Brain microvascular endothelial cell (primary cell): ENCODE results near the gene SUPT7L.

Source experiments
- DNase-seq: peaks from one replicate; pipeline ENCODE4 v3.0.0-alpha.2; 2020
- H3K27ac ChIP-seq: fragments of 250-450 bp; sonication (Bioruptor Pico); 2 replicates; pipeline ENCODE4 v1.5.1; 2020; ENCODE audit warnings: mild to moderate bottlenecking, moderate library complexity
- H3K27me3 ChIP-seq: fragments of 250-450 bp; sonication (Bioruptor Pico); replicated peaks from 2 replicates; pipeline ENCODE4 v1.5.1; 2020; ENCODE audit warnings: mild to moderate bottlenecking
- H3K36me3 ChIP-seq: fragments of 250-450 bp; sonication (Bioruptor Pico); replicated peaks from 2 replicates; pipeline ENCODE4 v1.5.1; 2020; ENCODE audit warnings: mild to moderate bottlenecking
- H3K4me3 ChIP-seq: 2 replicates; pipeline ENCODE4 v1.5.1; 2011; ENCODE audit warnings: low read depth, mild to moderate bottlenecking, control low read depth, low read length, moderate library complexity
- in situ Hi-C: cut with HindIII; loops from 2 replicates; pipeline ENCODE4 v1.10.0; 2017; ENCODE audit warnings: low sequenced_read_pairs, low pct_ligation_motif_present
- TF ChIP-seq, protein P1 (sequence below): IDR thresholded peaks from 2 replicates; pipeline ENCODE4 v1.5.1; 2011; ENCODE audit warnings: low read depth, mild to moderate bottlenecking, moderate library complexity, low read length, control low read depth, inconsistent platforms; ENCODE audit errors: missing control alignments

The SUPT7L gene

DNA sequence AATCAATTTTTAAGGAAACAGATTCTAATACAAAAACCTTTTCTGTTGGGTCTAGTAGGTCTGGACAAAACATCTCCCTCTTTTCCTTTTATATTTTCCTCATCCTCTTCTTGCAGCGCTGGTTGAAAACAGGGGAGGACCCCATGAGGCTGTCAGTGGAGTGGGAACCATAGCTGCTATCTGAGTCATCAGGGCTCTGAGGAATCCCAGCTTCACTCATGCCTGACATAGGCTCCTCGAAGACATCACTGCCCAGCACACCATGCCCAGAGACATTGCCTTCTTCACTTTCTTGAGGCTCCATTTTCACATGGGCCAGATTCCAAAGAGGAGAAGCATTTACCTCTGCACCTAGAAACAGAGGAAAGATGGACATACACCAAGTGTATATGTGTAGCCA lies 10.0 kb downstream of the SUPT7L start:
- peak; percentile 72 for DNase-seq
- TF ChIP-seq, protein P1, sequence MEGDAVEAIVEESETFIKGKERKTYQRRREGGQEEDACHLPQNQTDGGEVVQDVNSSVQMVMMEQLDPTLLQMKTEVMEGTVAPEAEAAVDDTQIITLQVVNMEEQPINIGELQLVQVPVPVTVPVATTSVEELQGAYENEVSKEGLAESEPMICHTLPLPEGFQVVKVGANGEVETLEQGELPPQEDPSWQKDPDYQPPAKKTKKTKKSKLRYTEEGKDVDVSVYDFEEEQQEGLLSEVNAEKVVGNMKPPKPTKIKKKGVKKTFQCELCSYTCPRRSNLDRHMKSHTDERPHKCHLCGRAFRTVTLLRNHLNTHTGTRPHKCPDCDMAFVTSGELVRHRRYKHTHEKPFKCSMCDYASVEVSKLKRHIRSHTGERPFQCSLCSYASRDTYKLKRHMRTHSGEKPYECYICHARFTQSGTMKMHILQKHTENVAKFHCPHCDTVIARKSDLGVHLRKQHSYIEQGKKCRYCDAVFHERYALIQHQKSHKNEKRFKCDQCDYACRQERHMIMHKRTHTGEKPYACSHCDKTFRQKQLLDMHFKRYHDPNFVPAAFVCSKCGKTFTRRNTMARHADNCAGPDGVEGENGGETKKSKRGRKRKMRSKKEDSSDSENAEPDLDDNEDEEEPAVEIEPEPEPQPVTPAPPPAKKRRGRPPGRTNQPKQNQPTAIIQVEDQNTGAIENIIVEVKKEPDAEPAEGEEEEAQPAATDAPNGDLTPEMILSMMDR: no peak
- no peaks in the 10 kb centered on the region for H3K27me3 ChIP-seq
- H3K36me3 ChIP-seq: peaks cover 64% of the 10 kb centered on the region
- H3K27ac ChIP-seq: no peak overlapping the region
- H3K4me3 ChIP-seq: no peak overlapping the region
- in situ Hi-C loops: no loop called here

DNA sequence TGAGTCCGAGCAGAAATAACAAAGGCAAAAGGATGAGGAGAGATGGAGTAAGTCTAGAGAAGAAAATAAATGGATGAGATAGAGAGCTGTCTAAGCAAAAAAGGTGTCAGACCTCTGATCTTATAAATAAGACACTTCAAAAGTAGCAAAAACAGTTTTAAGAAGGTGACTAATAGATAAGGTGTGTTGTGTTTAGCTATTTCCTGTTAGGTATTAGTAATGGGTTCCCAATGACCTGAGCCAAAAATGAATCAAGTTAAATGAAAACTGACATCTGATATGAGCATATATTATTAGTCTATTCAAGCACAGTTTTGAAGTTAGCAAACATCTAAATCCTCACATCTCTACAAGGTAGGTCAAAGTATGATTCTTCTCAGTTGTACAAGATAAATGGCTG lies 10.6 kb downstream of the SUPT7L start:
- TF ChIP-seq, protein P1: no peak
- DNase-seq: no peak
- Histone ChIP-seq H3K27me3 (no peaks in the 10 kb centered on the region), H3K36me3 (peaks cover 69% of the 10 kb centered on the region), H3K4me3 (no peak overlapping the region), H3K27ac (no peak overlapping the region)
- in situ Hi-C loops: no loop called here

DNA sequence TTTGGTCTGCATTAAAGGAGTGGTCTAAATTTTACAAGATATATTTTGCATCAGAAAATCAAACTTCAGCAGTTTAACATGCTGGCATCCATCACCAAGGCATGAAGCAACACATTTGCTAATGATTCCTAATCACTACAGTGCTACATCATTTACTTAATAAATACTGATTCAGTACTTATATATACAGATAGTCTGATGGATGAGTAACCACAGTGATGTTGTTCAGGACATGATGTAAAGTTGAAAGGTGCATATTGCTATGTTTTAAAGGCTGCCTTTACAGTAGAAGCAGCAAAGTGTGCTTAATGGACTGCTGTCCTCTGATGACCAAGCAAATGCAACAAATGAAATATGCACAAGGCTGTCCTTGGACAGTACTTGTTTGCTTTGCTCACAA lies 11.1 kb downstream of the SUPT7L start:
- TF ChIP-seq, protein P1: no peak
- H3K4me3 ChIP-seq: no peak overlapping the region
- H3K27me3 ChIP-seq: no peaks in the 10 kb centered on the region
- in situ Hi-C loops: no loop called here
- DNase-seq: no peak
- peaks cover 68% of the 10 kb centered on the region for H3K36me3 ChIP-seq
- H3K27ac ChIP-seq: no peak overlapping the region

DNA sequence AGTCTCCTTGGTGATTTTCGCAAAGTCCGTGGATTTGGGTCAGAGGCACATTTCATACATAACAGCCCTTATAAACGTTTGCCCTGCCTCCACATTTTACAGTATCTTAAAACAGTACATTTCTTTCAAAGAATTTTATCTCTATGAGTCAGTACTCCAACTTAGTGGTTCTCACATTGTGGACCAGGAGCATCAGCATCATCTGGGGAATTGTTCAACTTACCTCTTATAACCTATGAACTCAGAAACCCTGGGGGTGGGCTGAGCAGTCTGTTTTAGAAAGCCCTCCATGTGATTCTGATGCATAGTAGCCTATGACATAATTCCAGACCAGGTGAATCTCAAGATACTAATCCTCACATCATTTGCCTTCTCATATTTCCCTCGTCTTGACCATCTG lies 12.4 kb downstream of the SUPT7L start:
- Histone ChIP-seq H3K36me3 (peaks cover 63% of the 10 kb centered on the region), H3K27ac (no peak overlapping the region), H3K4me3 (no peak overlapping the region), H3K27me3 (no peaks in the 10 kb centered on the region)
- TF ChIP-seq, protein P1: no peak
- DNase-seq: peak; percentile 27
- in situ Hi-C loops: no loop called here

DNA sequence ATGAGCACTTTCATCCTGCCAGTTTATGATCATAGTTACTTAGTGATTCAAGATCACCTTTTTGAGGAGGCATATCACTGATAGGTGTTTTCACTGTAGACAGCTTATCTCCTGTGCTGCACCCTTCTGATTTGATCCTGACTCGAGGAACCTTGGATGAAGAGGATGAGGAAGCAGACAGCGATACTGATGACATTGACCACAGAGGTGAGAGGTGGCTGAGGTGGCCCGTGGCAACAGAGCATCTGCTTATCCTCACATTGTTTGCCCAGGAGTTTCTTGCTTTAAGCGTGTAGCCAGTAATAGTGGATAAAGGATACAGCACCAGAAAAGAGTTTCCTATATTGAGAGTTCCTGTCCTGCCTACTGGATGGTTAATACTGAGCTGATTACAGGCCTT lies 15.7 kb downstream of the SUPT7L start:
- Histone ChIP-seq H3K27me3 (no peaks in the 10 kb centered on the region), H3K36me3 (peaks cover 60% of the 10 kb centered on the region), H3K27ac (no peak overlapping the region), H3K4me3 (no peak overlapping the region)
- TF ChIP-seq, protein P1: no peak
- DNase-seq: no peak
- in situ Hi-C loops: no loop called here

DNA sequence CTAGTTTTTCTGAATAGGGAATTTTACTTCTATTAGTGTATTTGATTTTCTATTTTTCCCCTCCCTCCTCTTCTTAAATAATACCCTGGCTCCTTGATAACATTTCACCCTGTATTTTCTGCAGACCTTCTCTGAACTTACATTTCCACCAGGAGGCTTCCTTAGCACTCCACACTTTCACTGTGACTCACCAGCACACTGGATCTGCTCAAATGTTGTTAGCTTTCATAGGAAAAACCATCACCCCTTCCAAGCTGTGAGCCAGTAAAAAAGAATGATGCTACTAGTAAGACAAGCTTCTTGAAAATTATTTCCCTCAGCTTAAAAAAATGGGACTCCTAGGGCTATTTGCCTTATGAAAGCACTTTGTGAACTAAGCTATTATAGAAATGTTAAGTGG lies 16.1 kb downstream of the SUPT7L start:
- Histone ChIP-seq H3K36me3 (peaks cover 61% of the 10 kb centered on the region), H3K4me3 (no peak overlapping the region), H3K27me3 (no peaks in the 10 kb centered on the region), H3K27ac (no peak overlapping the region)
- in situ Hi-C loops: no loop called here
- TF ChIP-seq, protein P1: no peak
- DNase-seq: peak; percentile 24
